GM19328 (cell line): Measurements from ENCODE around the gene RAET1E.
"Not testable (repeated sequence)": the region's sequence is repeated elsewhere in the genome, so short reads cannot be mapped to it uniquely, and the experiment has no call there.

ENCODE experiments used
- ATAC-seq: cut with Tn5 transposase; IDR thresholded peaks from one replicate; pipeline ENCODE4 v1.9.1; 2021; ENCODE audit warnings: mild to moderate bottlenecking, moderate library complexity; ENCODE audit not compliant: unreplicated experiment

The RAET1E gene

GRCh38 chr6:149897855-149898744 is at the start of gene RAET1E:
RAET1E (minus strand) TSS chr6:149898113; CDS start chr6:149890901, 7,212 bp downstream.
- no peak for ATAC-seq

GRCh38 chr6:149947533-149947932 is 49.6 kb upstream of the RAET1E start:
- not testable (repeated sequence) for ATAC-seq

GRCh38 chr6:149946631-149947030 is 48.7 kb upstream of the RAET1E start:
- ATAC-seq: not testable (repeated sequence)

- ATAC-seq: not testable (repeated sequence)
Measured at GRCh38 chr6:149945276-149945675, 47.4 kb upstream of the RAET1E start.

- ATAC-seq: not testable (repeated sequence)
Measured at GRCh38 chr6:149943321-149943720, 45.4 kb upstream of the RAET1E start.

- no peak for ATAC-seq
Measured at GRCh38 chr6:149942461-149942829, 44.5 kb upstream of the RAET1E start.

GRCh38 chr6:149941583-149942460 is 43.9 kb upstream of the RAET1E start, which contains the start of gene ULBP2:
ULBP2 (plus strand) TSS chr6:149942014; CDS start chr6:149942073, 59 bp downstream.
- no peak for ATAC-seq

- no peak for ATAC-seq
Measured at GRCh38 chr6:149940672-149940982, 42.7 kb upstream of the RAET1E start.

GRCh38 chr6:149939909-149940671 is 42.2 kb upstream of the RAET1E start:
- ATAC-seq: no peak

- no peak for ATAC-seq
Measured at GRCh38 chr6:149939356-149939648, 41.4 kb upstream of the RAET1E start.

GRCh38 chr6:149938571-149939355 is 40.9 kb upstream of the RAET1E start:
- no peak for ATAC-seq

- not testable (repeated sequence) for ATAC-seq
Measured at GRCh38 chr6:149938013-149938570, 40.2 kb upstream of the RAET1E start.

- no peak for ATAC-seq
Measured at GRCh38 chr6:149936743-149937142, 38.8 kb upstream of the RAET1E start.

- ATAC-seq: no peak
Measured at GRCh38 chr6:149935668-149936067, 37.8 kb upstream of the RAET1E start.

GRCh38 chr6:149935246-149935645 is 37.3 kb upstream of the RAET1E start:
- ATAC-seq: no peak

GRCh38 chr6:149934249-149935156 is 36.6 kb upstream of the RAET1E start:
- ATAC-seq: no peak

GRCh38 chr6:149933461-149933860 is 35.5 kb upstream of the RAET1E start:
- ATAC-seq: no peak

- no peak for ATAC-seq
Measured at GRCh38 chr6:149933036-149933435, 35.1 kb upstream of the RAET1E start.

- ATAC-seq: no peak
Measured at GRCh38 chr6:149931501-149931900, 33.6 kb upstream of the RAET1E start.
